KOPT-K1 (cell line): Measurements from ENCODE around the gene SLC22A4.

Experiments used
- H3K27ac ChIP-seq: fragments of 200-600 bp; sonication (generic); 2 replicates; pipeline ENCODE4 v1.5.1; 2016; ENCODE audit warnings: antibody characterized with exemption, mild to moderate bottlenecking, low read depth, low read length; ENCODE audit not compliant: poor library complexity, severe bottlenecking
- H3K36me3 ChIP-seq: fragments of 200-600 bp; sonication (generic); 2 replicates; pipeline ENCODE4 v1.5.1; 2017; ENCODE audit warnings: antibody characterized with exemption, mild to moderate bottlenecking, low read length, moderate library complexity; ENCODE audit not compliant: insufficient read depth
- H3K9me3 ChIP-seq: fragments of 200-600 bp; sonication (generic); 2 replicates; pipeline ENCODE4 v1.5.1; 2017; ENCODE audit warnings: antibody characterized with exemption, low read length, mild to moderate bottlenecking; ENCODE audit not compliant: insufficient read depth, poor library complexity, severe bottlenecking

SLC22A4 gene

GRCh38 chr5:132267931-132268768 lies 26.0 kb upstream of the SLC22A4 start:
- Histone ChIP-seq H3K36me3 (no peaks in the 10 kb centered on the region), H3K27ac (no peak overlapping the region), H3K9me3 (no peaks in the 10 kb centered on the region)

DNA sequence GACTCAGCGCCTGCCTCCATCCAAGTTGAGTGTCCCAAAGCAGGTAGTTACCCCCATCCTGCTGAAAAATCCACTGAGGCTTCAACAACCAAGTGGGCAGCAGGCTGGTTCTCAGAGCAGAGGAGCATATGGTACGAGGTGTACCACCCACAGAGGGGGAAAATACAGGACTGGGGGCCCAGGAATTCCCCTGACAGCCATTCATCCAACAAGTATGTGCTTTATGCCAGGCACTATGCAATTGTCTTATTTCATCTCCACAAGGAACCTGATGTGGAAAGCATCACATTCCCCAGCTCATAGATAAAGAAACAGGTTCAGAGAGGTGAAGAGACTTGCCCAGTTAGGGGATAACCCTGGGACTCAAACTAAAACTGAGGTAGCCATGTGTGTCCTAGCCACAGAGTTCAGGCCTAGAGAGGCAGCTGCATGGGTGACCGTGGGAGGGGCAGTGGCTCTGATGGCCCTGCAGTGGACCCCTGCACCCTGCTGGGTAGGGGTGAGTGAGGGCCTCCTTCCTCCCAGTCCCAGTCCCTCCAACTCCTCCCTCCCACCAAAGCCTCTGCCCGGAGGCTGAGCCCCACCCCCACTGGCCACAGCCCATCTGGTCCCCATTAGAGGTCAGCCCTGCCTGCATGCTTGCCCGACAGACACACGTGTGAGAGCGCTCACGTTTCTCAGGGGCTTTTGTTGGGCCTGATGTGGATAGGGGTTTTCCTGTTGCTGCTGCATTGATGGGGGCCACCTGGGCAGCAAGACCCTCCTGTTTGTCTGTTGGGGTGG lies 25.2 kb upstream of the SLC22A4 start:
- no peaks in the 10 kb centered on the region for H3K9me3 ChIP-seq
- H3K27ac ChIP-seq = no peak overlapping the region
- H3K36me3 ChIP-seq = no peaks in the 10 kb centered on the region

DNA sequence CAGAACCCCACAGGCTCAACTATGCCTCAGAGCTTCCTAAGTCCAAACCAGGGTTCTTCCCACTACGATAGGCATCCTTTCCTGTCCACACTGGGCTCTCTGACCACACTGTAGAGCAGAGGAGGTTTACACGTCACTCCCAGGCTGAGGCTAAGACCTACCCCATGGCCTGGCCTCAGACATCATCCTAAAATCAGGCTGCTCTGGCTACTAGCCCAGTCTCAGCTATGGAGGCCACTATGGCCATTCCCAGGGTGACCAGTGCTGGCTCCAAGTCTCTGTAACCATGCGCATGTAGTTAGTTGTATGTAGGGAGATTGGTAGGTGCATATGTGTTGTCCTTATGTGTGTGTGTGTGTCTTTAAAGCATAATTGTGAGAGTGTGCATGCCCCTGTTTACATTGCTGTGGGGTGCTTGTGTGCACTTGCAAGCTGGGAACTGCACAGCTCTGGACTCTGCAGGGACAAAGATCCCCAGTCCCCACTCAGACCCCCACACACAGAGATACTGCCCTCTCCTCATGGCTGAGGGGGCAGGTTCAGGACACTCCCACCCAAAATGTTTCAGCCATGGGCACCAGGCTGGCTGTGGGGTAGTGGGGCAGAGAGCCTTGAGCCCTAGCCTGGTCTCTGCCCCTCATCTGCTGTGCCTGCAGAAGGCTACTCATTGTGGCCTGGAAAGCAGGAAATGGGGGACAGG lies 24.4 kb upstream of the SLC22A4 start:
- Histone ChIP-seq H3K27ac (no peak overlapping the region), H3K9me3 (no peaks in the 10 kb centered on the region), H3K36me3 (no peaks in the 10 kb centered on the region)

DNA sequence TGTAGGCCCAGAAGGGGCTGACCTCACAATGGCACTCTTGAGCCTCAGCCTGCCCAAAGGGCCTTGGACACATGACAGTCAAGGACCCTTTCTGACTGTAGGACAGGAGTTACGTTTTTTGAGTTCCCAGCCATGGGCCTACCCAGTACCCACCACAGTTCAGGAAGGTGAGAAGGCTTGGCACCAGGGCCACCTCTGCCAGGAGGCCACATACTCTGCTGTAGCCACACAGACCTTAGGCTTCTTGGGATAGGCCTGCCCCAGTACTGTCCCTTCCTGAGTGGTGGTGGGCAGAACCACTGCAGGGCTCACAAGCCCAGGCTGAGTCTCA lies 23.9 kb upstream of the SLC22A4 start:
- Histone ChIP-seq H3K36me3 (no peaks in the 10 kb centered on the region), H3K27ac (no peak overlapping the region), H3K9me3 (no peaks in the 10 kb centered on the region)

DNA sequence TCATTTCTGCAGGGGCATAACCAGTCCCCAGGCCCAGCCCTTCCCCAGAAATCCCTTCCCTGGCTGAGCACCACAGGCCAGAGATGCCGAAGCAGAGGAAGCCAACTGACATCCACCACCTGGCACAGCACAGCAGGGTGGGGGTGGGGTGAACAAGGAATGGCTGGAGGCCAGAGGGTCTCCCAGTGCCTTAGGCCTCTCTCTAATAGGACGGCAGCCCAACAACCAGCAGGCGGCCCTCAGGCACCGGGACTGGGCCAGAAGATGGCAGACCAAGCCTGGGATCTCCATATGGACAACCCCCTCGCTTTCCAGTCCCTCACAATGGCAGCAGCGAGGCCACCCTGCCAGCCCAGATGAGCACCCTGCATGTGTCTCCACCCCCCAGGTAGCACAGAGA lies 23.5 kb upstream of the SLC22A4 start:
- Histone ChIP-seq H3K9me3 (no peaks in the 10 kb centered on the region), H3K36me3 (no peaks in the 10 kb centered on the region)

DNA sequence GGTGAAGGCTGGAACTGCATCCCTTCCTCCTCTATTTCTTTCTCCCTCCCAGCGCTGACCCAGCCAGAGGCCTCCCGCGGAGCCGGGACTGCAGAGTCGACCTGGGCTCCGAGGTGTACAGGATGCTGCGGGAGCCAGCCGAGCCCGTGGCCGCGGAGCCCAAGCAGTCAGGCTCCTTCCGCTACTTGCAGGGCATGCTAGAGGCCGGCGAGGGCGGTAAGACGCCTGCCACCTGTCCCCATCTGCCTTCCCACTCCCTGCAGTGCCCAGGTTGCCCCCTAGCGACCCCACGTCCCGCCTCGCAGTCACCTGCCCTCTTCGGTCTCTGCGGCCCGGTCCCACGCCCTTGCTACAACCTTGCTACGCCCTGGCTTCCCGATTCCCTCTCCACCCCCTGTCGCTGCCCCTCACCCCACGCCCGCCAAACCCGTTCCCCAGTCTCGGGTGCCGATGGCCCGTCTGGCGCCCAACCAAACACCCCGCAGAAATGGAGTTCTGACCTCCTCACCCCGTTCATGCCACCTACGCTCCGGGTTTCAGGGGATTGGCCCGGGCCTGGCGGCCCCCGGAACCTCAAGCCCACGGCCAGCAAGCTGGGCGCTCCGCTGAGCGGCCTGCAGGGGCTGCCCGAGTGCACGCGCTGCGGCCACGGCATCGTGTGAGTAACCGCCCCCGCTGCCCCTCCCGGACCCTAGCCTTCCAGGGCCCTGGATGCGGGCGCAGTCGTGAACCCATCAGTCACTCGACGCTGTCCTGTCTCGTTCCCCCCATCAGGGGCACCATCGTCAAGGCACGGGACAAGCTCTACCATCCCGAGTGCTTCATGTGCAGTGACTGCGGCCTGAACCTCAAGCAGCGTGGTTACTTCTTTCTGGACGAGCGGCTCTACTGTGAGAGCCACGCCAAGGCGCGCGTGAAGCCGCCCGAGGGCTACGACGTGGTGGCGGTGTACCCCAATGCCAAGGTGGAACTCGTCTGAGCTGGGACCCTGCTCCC lies 22.6 kb upstream of the SLC22A4 start:
- Histone ChIP-seq H3K9me3 (no peaks in the 10 kb centered on the region), H3K36me3 (no peaks in the 10 kb centered on the region), H3K27ac (no peak overlapping the region)

More for the DNA sequence above, 23.5 kb upstream of the SLC22A4 start:
- H3K27ac ChIP-seq = no peak overlapping the region

DNA sequence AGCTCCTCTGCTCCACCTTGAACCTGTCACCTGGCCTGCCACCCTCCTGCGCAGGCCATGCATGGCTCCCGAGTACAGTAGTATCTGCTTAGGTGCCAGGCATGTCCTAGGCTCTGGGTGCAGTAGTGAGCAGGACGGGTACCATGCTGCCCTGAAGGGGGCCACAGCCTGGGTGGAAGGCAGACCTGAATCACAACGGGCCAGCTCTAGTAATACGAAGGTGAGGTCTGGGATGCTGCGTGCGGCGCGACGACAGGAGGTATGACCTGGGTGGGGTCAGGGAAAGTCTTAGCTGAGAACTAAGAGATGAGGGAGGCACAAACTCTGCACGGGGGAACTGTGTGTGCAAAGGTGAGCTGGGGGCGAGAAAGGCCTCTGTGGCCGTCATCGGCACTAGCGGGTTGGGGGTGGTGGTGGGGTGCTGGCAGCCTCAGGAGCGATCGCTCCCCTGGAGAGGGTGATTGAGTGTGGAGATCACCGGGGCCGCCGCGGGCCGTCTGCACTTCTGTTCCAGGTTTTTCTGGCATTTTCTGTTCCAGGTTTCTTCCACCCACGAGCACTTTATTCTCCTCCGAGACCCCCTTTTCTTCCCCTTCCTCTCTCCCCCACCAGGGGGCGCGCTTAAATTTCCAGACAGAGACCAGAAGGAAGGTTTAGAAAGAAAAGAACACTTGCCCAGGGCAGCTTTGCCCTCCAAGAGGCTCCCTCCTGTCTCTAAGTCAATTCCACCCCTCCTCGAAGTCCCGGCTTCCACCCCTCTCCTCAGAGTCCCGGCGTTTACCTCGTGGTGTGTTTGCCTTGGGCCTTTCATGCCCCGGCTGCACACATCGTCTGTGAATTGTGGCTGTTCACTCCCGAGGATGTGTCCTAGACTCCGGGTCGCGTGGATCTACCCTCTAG lies 21.6 kb upstream of the SLC22A4 start:
- Histone ChIP-seq H3K9me3 (no peaks in the 10 kb centered on the region), H3K36me3 (no peaks in the 10 kb centered on the region), H3K27ac (no peak overlapping the region)

DNA sequence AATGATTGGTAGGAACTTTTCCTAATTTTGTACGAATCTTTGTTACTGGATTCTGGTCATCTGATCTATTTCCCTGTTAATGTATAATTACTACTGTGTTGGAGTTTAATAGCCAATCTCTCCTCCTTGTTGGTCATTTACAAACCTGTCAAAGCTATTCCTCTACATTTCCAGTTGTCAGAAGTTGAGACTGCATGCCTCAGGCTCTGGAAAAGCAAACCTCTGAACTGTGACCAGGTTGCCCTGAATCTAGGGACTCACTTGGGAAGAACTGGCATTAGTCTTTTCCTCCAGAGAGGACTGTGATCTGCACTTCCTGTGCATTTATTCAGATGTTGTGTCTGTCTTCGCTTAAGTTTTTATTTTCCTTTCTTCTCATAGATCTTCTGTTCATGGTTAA lies 20.6 kb upstream of the SLC22A4 start:
- no peak overlapping the region for H3K27ac ChIP-seq
- H3K36me3 ChIP-seq = no peaks in the 10 kb centered on the region
- H3K9me3 ChIP-seq = no peaks in the 10 kb centered on the region

- H3K36me3 ChIP-seq = no peaks in the 10 kb centered on the region
- no peaks in the 10 kb centered on the region for H3K9me3 ChIP-seq
Observed at GRCh38 chr5:132274050-132274792, 20.0 kb upstream of the SLC22A4 start.

DNA sequence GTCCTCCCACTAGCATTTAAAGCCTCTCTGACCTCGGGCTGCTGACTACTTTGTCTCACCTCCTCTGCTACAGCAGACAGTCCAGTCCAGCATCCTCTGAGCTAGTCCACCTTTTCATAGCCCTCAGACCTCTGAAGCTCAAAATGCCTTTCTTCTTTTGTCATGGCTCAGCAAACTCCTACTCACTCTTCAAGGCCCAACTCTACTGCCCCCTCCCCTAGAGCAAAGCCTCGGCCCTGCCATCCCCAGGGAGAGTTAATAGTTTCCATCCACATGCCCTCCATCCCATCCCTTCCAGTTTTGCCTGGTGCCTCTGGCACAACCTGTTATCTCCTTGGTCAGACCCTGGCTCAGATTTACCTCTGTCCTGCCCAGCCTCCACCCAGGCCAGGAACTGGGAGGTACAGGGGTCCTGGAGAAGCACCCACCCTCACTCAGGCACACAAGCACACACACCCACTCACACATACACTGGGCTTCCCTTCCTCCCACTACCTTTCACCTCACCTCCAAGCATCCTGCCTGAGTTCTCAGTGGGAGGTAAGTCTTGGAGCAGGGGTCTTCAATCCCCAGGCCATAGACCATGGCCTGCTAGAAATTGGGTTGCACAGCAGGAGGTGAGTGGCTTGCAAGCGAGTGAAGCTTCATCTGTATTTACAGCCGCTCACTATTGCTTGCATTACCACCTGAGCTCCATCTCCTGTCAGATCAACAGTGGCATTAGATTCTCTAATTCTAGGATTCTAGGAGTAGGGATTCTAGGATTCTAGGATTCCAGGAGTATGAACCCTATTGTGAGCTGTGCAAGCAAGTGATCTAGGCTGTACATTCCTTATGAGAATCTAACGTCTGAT lies 18.6 kb upstream of the SLC22A4 start:
- Histone ChIP-seq H3K9me3 (no peaks in the 10 kb centered on the region), H3K27ac (no peak overlapping the region), H3K36me3 (no peaks in the 10 kb centered on the region)

More at GRCh38 chr5:132274050-132274792, 20.0 kb upstream of the SLC22A4 start:
- H3K27ac ChIP-seq = no peak overlapping the region

DNA sequence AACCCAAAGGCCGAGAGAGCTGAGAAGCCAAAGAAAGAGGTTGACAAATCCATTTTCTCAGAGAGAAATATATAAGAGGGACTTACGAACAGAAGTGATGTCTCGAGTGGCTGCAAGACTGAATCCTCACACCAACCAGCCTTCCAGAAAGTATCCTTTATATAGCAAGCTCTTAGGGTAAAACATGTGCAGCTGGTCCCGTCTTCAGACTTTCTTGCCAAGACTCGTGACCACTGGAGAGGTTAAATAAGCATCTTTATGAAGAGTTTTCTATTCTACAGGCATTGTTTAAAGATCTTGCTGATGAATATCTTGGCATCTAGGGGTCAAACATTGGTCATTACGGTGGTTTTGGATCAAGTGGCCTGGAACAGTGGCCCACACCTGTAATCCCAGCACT lies 16.9 kb upstream of the SLC22A4 start:
- no peak overlapping the region for H3K27ac ChIP-seq

GRCh38 chr5:132277971-132278853 lies 16.0 kb upstream of the SLC22A4 start:
- Histone ChIP-seq H3K9me3 (no peaks in the 10 kb centered on the region), H3K36me3 (no peaks in the 10 kb centered on the region), H3K27ac (no peak overlapping the region)

More for the DNA sequence above, 16.9 kb upstream of the SLC22A4 start:
- H3K9me3 ChIP-seq = no peaks in the 10 kb centered on the region
- no peaks in the 10 kb centered on the region for H3K36me3 ChIP-seq
